Naive thymus-derived CD8-positive, alpha-beta T cell (primary cell): ENCODE data around the gene ZNF683. TPM values are rescaled to one million over a fixed set of nuclear protein-coding genes. Genes with fewer than 3 reads are reported as not detected.

Source experiments
- ATAC-seq, 2 donors: fragments of 150-1000 bp; cut with Tn5 transposase in 1 of 2; sonication (Bioruptor Pico), chemical (Tn5 transposase) in 1 of 2; 1 replicate in 1 of 2; 2 replicates in 1 of 2; pipeline ENCODE4 v1.10.0; 2021; ENCODE audit warnings: mild to moderate bottlenecking in 2 of 2, moderate library complexity in 2 of 2
- POLR2A ChIA-PET: fragments of 350-600 bp; sonication (Branson Sonifier 250); formaldehyde crosslinking; loops from one replicate; lab custom pipeline; 2021; ENCODE audit warnings: antibody characterized with exemption; lab: Charles Lee
- DNase-seq, 10 donors: peaks; one replicate each; pipeline versions ENCODE4 v3.0.0 to v3.0.0-alpha.2; 2020 to 2022
- H3K27ac Mint-ChIP-seq, 10 donors: one replicate each; pipeline ENCODE4 v1.8.0; 2020 to 2022; ENCODE audit warnings: mild to moderate bottlenecking in 10 of 10, mixed read lengths in 10 of 10, moderate library complexity in 4 of 10, inconsistent platforms in 1 of 10
- H3K27me3 Mint-ChIP-seq, 5 donors: one replicate each; pipeline ENCODE4 v1.8.0; 2021 to 2022; ENCODE audit warnings: mixed read lengths in 5 of 5
- H3K36me3 Mint-ChIP-seq, 3 donors: one replicate each; pipeline ENCODE4 v1.8.0; 2020 to 2022; ENCODE audit warnings: mixed read lengths in 3 of 3, mild to moderate bottlenecking in 2 of 3, inconsistent platforms in 1 of 3
- H3K4me1 Mint-ChIP-seq, 4 donors: one replicate each; pipeline ENCODE4 v1.8.0; 2021 to 2022; ENCODE audit warnings: mixed read lengths in 4 of 4
- H3K4me3 Mint-ChIP-seq, 10 donors: one replicate each; pipeline ENCODE4 v1.8.0; 2020 to 2022; ENCODE audit warnings: mild to moderate bottlenecking in 10 of 10, mixed read lengths in 10 of 10, moderate library complexity in 6 of 10, inconsistent platforms in 1 of 10
- H3K9me3 Mint-ChIP-seq, 9 donors: one replicate each; pipeline ENCODE4 v1.8.0; 2020 to 2022; ENCODE audit warnings: mixed read lengths in 9 of 9, mild to moderate bottlenecking in 3 of 9, inconsistent platforms in 1 of 9, moderate library complexity in 1 of 9
- polyA plus RNA-seq, 3 donors: library from polyadenylated mRNA; unstranded; fragments of 300-500 nt; fragmentation: Illumina TruSeq; gene quantifications; one replicate each; pipeline ENCODE4 v1.2.3, GENCODE V29; 2021
- total RNA-seq, 8 experiments: library from RNA in 2 of 8; stranded (reverse) in 2 of 8; gene quantifications; one replicate each; pipeline ENCODE4 v1.2.3 and lab custom pipeline; 2021 to 2026

ZNF683 gene
- total and polyA plus RNA-seq, 5 experiments from 2014 or later = 0.42 to 6.3 (median 2.4) TPM

DNA sequence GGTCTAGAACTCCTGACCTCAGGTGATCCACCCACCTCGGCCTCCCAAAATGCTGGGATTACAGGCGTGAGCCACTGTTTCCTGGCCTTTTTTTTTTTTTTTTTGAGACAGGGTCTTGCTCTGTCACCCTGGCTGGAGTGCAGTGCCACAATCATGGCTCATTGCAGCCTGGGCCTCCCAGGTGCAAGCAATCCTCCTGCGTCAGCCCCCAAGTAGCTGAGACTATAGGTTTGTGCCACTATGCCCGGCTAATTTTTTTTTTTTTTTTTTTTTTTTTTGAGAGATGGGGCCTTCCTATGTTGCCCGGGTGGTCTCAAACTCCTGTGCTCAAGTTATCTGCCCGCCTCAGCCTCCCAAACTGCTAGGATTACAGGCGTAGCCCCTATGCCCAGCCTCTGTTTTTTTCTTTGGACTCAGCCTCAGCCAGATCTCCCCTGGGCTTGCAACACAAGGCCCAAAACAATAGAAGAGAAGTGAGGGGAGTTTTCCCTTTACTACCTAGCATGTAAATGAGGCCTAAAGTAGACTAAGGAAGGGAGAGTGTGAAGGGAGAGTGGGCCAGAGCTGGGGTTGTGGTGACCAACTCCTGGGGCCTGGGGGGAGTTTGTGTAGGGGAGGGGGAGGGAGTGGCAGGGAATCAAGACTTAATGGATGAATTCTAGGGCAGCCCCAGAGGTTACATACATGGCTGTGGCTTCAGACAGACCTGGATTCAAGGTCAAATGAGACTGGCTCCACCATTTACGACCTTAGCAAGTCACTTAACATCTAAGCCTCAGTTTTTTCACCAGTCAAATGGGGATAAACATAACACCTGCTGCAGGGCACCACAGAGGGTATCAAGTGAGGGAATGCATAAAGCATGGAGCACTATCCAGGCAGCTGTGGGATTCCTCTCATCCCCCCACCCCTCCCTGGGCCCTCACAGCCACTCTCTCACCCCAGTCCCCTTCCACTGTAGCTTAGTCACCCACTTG lies 56.4 kb downstream of the ZNF683 start:
- H3K27me3 Mint-ChIP-seq = no peaks in the 10 kb centered on the region
- H3K4me1 Mint-ChIP-seq = peaks cover 36 to 82% (median 65%) of the 10 kb centered on the region in 4 donors
- H3K36me3 Mint-ChIP-seq = peaks cover 4 to 30% (median 10%) of the 10 kb centered on the region in 3 donors
- POLR2A ChIA-PET = interaction anchor here (0.6 to 28.3 kb wide), 5 partner anchors 8 to 1003 kb away, joined by 3 to 2161 read pairs (median 8); partner anchors contain the start of genes CEP85, SH3BGRL3 and UBXN11
- no peak for DNase-seq
- H3K9me3 Mint-ChIP-seq = no peaks in the 10 kb centered on the region
- peak overlapping the region; percentile 77 to 96 (median 88) for H3K27ac Mint-ChIP-seq
- no peak for ATAC-seq
- H3K4me3 Mint-ChIP-seq = peak overlapping the region; percentile 10 to 100 (median 78)

DNA sequence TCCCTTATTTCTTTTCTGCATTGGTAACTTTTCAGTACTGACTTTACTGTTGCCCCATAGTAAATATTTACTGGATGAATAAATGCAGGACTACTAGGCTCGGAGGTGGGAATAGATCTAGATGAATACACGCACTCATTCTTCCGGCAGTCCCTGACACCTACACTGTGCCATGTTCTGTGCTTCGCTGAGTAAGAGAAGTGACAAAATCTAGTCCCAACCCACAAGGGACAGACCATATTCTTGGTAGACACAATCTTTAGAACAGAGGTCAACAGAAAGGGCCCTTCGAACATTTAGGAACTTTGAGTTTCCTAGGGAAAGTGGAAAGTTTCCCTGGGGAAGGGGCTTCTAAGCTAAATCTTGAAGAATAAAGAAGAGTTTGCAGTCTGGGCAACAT lies 58.0 kb downstream of the ZNF683 start:
- DNase-seq (no peak), ATAC-seq (no peak)
- POLR2A ChIA-PET = interaction anchor here (1.3 to 28.3 kb wide), 4 partner anchors 7 to 157 kb away, joined by 3 to 2161 read pairs (median 120); partner anchors contain the start of genes HMGN2, SH3BGRL3 and UBXN11
- H3K27ac Mint-ChIP-seq = peak overlapping the region in 6 of 10 donors; percentile 43 to 93 (median 89)
- H3K27me3 Mint-ChIP-seq = no peaks in the 10 kb centered on the region
- H3K9me3 Mint-ChIP-seq = no peaks in the 10 kb centered on the region
- H3K4me1 Mint-ChIP-seq = peaks cover 30 to 67% (median 53%) of the 10 kb centered on the region in 4 donors
- H3K4me3 Mint-ChIP-seq = peak overlapping the region in 8 of 10 donors; percentile 8 to 84 (median 76)
- peaks cover 0 to 16% (median 5%) of the 10 kb centered on the region in 3 donors for H3K36me3 Mint-ChIP-seq

Other genes with a start within 250 kb of the ZNF683 start
- gene FAM110D, start 213.7 kb downstream of the ZNF683 start, total RNA-seq = not detected
- not detected for gene FAM110D, start 213.7 kb downstream of the ZNF683 start, polyA plus RNA-seq
- not detected for gene C1orf232, start 203.8 kb downstream of the ZNF683 start, total RNA-seq
- gene C1orf232, start 203.8 kb downstream of the ZNF683 start, polyA plus RNA-seq = not detected
- 10 to 100 TPM; 10.4 to 13.1 TPM for gene ZNF593, start 202.8 kb downstream of the ZNF683 start, total RNA-seq
- gene ZNF593, start 202.8 kb downstream of the ZNF683 start, polyA plus RNA-seq = 10 to 100 TPM; 23.4 to 26.0 (median 24.7) TPM
- not detected for gene ZNF593OS, start 200.9 kb downstream of the ZNF683 start, total RNA-seq
- gene ZNF593OS, start 200.9 kb downstream of the ZNF683 start, polyA plus RNA-seq = 1 to 10 TPM in 1 of 3 donors, under 1 TPM in 2; 0.25 to 2.1 (median 0.51) TPM
- 1 to 10 TPM; 2.4 to 3.6 TPM for gene CNKSR1, start 195.3 kb downstream of the ZNF683 start, total RNA-seq
- gene CNKSR1, start 195.3 kb downstream of the ZNF683 start, polyA plus RNA-seq = under 1 TPM in 1 of 3 donors, not detected in 2; 0.68 TPM
- gene CATSPER4, start 182.1 kb downstream of the ZNF683 start, total RNA-seq = not detected
- gene CATSPER4, start 182.1 kb downstream of the ZNF683 start, polyA plus RNA-seq = not detected
- 10 to 100 TPM; 18.8 to 21.9 TPM for gene CEP85, start 138.6 kb downstream of the ZNF683 start, total RNA-seq
- gene CEP85, start 138.6 kb downstream of the ZNF683 start, polyA plus RNA-seq = 1 to 10 TPM; 3.9 to 9.8 (median 5.1) TPM
- gene SH3BGRL3, start 92.7 kb downstream of the ZNF683 start, total RNA-seq = 100 to 1,000 TPM; 250 to 255 TPM
- gene SH3BGRL3, start 92.7 kb downstream of the ZNF683 start, polyA plus RNA-seq = 100 to 1,000 TPM; 805 to 925 (median 916) TPM
- gene UBXN11, start 66.1 kb downstream of the ZNF683 start, total RNA-seq = 100 to 1,000 TPM; 121 to 129 TPM
- 10 to 100 TPM in 2 of 3 donors, 1 to 10 TPM in 1; 9.1 to 14.7 (median 12.4) TPM for gene UBXN11, start 66.1 kb downstream of the ZNF683 start, polyA plus RNA-seq
- gene CD52, start 54.8 kb downstream of the ZNF683 start, total RNA-seq = 100 to 1,000 TPM; 772 to 847 TPM
- gene CD52, start 54.8 kb downstream of the ZNF683 start, polyA plus RNA-seq = 1,000 to 10,000 TPM; 6,330 to 6,863 (median 6,804) TPM
- gene CRYBG2, start 18.6 kb downstream of the ZNF683 start, total RNA-seq = under 1 TPM; 0.74 to 0.75 TPM
- gene CRYBG2, start 18.6 kb downstream of the ZNF683 start, polyA plus RNA-seq = under 1 TPM in 2 of 3 donors, not detected in 1; 0.07 to 0.55 TPM
- not detected for gene LIN28A, start 38.1 kb upstream of the ZNF683 start, total RNA-seq
- not detected for gene LIN28A, start 38.1 kb upstream of the ZNF683 start, polyA plus RNA-seq
- gene DHDDS, start 59.6 kb upstream of the ZNF683 start, total RNA-seq = 10 to 100 TPM; 35.5 to 36.5 TPM
- gene DHDDS, start 59.6 kb upstream of the ZNF683 start, polyA plus RNA-seq = 10 to 100 TPM; 15.1 to 20.7 (median 18.6) TPM
- gene HMGN2, start 99.7 kb upstream of the ZNF683 start, total RNA-seq = 100 to 1,000 TPM; 382 TPM
- gene HMGN2, start 99.7 kb upstream of the ZNF683 start, polyA plus RNA-seq = 100 to 1,000 TPM; 634 to 759 (median 709) TPM
- 10 to 100 TPM; 95.2 to 97.0 TPM for gene RPS6KA1, start 157.0 kb upstream of the ZNF683 start, total RNA-seq
- 100 to 1,000 TPM; 125 to 137 (median 125) TPM for gene RPS6KA1, start 157.0 kb upstream of the ZNF683 start, polyA plus RNA-seq